GM19452 (cell line): ENCODE results near the gene SCGN.

Experiments
- ATAC-seq: cut with Tn5 transposase; IDR thresholded peaks from one replicate; pipeline ENCODE4 v1.9.1; 2021; ENCODE audit not compliant: unreplicated experiment

SCGN gene

DNA sequence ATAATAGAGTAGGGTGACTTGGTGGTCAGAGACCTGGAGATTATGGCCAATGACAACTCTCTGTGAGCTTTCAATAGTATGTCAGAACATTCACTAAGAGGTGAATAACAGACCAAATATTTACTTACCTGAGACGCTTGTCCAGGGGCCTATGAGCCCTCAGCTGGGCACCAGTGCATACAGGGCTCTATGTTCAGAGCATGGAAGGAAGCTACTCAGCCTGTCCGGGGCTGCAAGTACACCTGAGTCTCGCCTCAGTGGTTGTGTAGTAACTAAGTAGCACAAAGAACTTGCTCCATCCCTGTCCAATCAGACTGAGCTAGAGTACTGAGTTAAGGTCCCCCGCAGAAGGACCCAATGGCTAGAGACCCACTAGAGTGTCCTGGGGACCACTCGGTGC, 11.6 kb upstream of the SCGN start:
- no peak for ATAC-seq

DNA sequence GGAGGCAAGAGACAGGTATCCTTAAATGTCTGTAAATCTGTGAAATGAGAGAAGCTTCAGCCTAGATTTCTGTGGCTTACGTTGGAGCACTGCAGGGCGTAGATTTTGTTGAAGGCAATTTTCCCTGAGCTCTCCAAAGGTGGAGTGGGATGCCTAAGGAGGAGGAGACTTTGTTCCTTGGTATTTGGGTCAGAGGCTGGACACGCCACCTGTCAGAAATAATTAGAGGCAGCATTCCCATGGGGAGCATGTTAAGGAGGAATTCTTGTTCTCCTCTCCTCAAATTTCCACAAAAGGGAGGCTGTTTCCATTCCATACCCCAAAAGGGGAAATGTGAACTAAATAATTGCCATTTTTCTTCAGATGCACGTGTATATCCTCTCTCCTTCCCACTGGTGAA, 11.1 kb upstream of the SCGN start:
- no peak for ATAC-seq

DNA sequence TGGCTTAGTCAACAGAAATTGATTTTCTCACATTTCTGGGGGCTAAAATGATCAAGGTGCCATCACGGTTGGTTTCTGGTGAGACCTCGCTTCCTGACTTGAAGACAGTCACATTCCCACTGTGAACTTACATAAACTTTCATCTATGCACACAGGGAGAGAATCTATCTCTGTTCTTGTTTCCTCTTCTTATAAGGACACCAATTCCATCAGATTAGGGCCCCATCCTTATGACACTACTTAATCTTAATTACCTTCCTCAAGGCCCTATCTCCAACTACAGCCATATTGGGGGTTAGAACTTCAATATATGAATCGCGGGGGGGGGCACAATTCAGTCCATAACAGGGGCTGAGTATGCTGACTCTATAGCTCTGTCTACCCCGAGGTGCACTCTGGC, 10.6 kb upstream of the SCGN start:
- no peak for ATAC-seq

DNA sequence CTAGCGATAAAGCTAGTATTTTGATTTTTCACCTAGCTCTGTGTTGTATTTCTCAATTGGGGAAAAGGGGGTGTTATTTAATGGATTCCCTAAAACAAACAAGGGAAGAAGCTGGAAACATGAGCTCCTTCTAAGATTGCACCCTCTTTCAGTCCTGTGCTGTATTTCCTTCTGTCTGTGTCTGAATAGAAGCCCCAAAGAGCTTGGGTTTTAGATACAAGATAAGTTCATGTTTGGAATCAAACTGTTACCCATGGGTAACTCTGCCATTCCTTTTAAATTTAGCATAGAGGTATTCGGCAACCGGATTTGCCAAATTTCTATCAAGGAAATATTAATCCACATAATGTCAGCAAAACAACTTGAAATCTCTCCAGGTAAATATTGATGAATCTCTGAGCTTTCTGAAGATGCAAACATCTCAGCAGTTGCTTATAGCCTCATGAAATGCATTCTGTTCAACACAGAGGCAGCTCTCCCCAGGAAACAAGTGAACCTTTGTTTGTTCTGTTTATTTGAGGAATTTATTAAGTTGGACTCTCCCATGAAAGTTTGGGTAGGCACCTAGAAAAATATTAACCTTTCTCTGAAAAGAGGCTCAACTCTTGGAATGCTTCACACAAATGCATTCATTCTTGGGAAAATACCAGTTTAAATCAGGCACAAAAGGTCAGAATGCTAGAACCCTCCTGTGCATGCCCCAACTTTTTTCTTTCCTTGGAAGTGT, 9.9 kb upstream of the SCGN start:
- ATAC-seq, result no peak

DNA sequence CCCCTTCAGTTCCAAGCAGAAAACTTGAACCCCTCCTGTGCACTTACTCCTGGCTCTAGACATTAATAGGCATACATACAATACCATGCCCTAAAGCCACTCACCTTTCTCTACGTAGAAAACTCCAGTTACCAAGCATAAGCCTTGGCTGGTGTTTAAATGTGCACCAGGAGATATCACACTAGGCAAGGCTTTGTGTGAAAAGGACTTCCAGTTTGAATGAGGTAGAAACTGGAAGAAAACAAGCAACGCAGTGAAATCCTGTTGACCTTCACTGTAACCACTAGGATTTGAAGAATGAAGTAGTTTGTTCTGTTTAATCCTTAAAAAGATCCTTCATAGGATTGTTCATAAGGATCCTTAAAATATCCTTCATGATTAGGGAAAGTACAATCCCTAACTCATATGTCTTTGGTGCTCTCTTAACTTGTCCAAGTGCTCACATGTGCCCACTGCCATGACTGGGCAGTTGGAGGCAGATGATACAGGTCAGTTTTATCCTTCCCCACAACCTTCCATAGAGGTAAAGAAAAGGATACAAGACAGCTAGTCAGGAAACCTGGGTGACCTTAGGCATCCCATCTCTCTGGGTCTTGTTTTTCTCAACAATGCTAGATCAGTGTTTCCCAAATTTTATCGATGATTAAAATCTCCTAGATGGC, 9.2 kb upstream of the SCGN start:
- no peak for ATAC-seq

DNA sequence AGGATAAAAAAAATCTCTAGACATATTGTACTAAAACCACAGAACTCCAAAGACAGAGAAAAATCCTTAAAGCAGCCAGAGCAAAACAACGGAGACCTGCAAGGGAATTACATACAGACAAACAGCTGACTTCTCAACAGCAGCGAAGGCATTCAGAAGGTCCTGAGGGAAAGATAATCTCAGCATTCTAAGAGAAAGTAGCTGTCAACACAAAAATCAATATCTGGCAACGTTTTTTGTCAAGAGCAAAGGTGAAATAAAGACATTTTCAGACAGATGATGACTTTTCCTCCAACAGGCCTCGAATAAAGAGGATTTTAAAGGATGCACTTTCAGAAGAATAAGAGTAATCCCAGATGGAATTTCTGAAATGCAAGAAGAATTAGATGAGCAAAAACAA, 6.1 kb upstream of the SCGN start:
- ATAC-seq, result no peak

DNA sequence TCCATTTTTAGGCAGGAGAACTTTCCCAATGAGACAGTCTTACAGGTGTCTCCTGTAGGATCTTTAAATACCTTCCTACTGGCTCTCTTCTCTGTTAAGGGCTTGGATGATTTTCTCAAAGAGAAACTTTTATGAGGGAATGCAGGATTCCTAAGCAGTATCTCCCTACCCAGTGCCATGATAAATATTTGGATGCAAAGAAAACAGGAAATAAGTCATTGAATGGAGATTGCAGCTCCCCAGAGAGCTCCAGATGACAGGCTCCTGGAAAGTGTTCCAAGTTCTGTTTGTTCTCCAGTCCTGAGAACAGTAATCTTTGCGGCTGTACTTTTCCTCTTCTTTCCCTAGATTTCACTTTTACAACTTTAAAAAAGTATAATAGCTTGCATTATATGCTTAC, 2.4 kb upstream of the SCGN start:
- ATAC-seq, result no peak

DNA sequence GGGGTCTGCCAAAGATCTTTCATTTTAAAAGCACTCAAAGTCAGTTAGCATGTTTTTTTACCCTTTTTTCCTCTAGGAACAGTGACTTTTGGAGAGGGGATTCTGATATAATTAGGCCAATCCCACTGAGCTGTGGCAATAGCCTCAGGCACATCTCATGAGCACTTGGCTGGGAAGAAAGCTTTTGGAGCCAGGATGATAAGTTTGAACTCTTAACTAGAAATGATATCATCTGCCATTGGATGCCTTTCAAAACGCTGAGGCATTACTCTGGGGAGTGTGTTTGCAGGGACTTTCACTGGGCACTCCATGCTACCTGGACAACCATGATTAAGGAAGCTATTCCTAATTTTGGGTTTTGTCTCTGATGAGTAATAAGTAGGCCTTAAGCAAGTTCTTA, 3.7 kb downstream of the SCGN start:
- no peak for ATAC-seq

DNA sequence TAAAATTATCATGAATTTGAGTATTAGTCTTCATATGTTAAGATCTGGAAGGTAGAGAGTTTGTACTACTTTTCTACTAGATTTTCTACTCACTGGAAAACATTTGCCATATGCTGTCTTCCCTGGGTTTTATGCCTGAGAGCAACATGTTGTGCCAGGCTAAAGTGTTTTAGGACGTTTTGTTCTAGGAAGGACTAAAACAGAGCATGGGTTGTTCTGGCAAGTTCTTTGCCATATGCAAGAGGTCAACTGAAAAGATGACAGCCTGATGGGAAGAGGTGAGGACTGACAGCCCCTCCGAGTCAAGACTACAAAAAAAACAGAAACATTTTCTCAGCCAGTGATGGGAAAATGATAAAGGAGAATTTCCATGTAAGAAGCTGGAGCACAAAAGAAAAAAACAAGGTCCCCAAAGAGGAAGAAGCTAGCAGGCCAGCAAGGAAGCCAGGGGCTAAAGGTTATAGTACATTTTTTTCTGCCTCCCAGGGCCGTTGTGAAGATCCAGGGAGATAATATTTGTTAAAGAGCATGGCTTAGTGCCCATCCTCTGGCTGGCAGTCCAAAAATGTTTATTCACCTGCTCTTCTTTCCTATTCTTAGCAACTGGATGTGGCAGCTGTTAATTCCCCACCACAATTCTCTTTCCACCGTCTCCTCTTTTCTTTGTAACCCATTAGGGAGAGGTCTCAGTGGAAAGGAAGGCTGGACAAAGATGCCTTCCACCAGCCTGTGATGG, 7.8 kb downstream of the SCGN start:
- ATAC-seq, result no peak

DNA sequence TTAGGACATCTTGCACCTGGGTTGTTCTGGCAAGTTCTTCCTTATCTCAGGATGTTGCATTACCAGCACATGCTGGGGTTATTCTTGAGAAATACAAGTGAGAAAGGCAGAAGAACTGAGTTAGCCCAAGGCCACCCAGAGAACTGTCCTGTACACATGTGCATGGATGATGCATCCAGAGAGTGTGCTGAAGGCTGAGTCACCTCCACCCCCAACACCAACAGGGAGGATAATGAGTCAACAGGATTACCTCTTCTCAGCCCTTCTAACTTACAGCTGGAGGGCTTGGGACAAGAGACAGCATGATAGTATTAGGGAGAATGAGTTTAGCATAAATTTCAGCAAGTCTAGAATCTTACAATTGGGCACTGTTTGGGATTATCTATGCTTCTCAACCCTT, 8.5 kb downstream of the SCGN start:
- ATAC-seq, result no peak

DNA sequence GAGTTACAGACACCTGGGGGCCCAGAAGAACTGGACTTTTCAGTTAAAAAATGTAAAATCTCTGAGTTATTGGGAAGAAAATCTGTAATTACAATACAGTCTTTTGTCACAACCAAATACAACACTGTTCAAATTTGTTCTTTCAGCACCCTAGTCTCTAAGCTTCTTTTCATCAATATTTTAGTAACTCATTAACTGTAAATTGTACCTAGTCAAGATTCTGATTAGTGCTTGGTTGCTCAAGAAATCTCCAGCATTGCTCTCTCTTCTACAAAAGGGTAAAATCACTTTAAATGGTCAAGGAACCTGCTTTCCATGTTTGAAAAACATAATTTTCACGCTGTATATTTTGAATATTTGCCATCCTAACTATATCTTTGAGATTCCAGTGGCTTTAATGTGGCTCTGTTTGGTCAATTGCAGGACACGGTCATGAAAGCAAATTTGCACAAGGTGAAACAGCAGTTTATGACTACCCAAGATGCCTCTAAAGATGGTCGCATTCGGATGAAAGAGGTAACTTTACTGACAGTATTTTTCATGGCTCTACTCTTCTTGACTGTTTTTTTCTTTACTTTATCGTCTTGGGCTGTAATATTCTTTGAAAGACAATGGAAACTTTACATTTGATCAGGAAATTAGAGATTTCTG, 9.2 kb downstream of the SCGN start:
- ATAC-seq, result no peak

DNA sequence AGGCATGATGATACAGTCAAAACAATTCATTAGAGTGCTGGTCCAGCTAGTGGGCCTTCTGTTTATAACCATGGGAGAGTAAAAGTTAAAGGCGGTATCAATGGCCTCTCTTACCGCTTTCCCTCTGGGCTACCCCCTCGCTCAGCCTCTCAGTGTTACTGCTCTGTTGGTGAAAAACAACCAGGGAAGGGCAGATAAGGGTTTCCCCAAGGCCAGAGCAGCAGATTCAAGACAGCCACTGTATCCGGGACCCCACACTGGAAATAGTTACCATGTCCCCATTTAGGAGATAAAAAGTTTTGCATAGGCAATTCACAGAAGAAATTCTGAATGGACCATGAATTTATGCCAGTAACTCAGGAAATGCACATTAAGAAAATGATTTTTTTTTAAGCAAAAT, 13.4 kb downstream of the SCGN start:
- ATAC-seq, result no peak

DNA sequence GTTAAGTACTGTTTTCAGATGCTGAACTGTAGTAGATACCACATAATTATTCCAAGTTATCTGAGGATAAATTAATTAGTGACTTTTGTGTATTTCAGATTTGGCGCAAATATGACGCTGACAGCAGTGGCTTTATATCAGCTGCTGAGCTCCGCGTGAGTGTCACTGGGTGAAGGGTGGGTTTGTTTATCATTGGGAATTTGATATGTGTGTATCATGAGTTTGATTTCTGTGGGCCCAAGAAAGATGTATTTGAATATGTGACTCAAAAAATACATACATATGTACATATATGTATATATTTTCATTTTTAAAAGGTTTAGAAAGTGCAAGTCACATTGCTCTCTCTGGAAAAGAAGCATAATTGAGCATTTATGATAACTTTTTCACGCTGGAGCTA, 17.4 kb downstream of the SCGN start:
- ATAC-seq, result no peak

DNA sequence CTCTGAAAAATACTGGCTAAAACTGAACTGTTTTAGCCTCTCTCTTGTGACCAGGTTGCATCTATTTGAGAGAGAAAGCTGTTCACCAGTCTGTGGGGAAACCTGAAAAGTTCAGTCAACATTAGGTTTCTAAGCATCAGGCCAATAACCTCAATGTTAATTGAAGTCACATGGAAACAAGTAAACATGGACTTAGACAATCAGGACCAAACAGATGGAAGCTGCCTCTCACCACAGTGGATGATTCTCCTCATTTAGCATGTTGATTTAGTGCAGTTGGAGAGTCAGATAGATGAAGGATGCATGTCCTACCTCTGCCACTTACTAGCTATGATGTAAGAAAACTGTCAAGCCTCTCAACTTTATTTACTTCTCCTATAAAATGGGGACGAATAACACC, 18.2 kb downstream of the SCGN start:
- no peak for ATAC-seq

DNA sequence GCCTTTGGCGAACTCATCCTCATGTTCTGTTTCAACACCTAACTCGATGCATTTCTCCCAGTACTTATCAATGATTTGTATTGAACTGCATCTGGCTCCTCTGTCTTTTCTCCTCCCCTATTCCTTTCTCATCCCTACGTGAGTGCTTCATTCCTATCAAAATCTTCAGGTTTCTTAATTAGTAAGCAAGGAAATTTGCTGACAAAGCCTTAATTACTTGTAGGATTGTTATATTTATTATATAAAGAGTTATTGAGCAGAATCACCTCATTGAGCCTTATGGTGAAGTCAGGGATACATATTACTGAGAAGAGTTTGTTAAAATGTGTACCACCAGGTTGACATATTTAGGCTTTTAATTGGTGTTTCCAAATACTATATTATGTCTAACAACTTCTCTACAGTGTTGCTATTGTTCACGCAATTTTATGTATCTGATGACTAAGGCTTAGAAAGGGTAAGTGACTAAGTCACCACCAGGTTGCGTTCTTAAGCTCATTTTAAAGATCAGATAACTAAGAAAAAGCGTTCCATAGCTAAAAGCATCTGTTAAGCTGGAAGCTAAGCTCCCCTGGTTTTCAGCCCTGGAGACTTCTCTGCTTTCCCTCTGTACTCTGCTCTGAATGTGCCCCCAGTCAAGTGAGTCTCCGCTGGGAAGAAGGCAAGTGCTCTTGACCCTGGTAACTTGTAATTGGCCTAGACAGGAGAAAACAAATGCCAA, 18.9 kb downstream of the SCGN start:
- no peak for ATAC-seq

DNA sequence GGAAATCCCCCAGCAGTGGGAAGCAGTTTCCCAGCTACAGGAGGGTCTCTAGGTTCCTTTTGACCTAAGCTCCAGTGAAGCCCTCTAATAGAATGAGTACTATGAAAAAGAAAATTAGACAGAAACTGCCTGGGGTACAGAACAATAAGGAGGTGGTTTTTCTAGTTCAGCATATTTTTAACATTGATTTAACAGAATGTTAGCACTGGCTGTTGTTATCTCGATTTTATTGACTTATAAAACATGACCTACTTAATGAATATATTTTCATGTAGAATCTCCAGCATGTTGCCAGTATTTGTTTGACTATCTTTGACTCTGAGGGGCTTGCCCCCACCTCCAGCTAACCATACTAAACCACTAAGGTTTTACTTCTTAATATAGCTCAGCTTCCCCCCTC, 19.6 kb downstream of the SCGN start:
- ATAC-seq, result no peak

DNA sequence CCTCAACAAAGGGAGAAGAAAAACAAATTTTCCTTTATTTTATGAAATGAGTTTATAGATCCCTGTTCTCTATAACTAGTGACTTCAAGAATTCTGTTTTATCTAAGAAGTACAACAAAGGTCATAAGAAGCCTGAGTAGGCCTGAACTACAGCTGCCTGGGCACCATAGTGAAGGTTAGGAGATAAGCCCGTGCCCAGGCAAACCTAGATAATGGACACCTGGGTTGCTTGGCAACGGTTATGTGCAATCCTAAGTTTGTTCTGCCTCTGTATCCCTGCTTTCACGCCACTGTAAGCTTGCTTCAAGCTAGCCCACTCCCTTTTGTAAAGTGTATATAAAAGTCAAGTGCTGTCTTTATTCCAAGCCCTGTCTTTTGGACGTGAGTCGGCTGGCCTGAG, 23.2 kb downstream of the SCGN start:
- ATAC-seq, result no peak

DNA sequence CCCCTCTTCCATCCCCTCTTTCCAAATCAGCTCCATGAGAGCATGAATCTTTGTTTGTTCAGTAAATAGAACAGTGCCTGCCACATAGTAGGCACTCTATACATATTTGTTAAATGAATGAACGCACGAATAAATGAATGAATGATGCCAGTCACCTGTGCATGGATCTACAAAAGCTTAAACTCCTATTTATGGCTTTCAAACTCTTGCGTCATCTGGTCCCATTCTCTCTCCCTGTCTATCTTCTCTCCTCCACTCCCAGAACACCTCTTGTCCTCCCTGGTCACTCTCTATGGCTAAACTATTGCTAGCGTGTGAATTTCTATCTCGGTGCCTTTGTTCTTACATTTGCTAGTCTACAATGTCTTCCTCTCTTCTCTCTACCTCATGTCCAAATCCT, 24.8 kb downstream of the SCGN start:
- ATAC-seq, result no peak

DNA sequence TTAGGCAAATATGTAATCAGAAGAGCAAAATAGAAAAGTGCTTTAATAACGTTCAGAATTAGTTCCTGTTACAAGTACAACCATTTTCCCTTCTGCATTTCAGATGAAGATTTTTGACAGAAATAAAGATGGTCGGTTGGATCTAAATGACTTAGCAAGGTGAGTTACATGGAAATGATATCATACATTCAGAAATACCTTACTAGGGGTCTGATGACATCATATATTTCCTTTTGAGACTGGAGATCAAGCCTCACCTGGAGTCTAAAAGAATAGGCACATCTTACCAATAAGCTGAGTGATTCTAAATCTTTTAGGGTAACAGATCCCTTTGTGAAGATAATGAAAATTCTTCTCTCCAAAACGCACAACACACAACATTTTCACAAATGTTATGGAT, 29.8 kb downstream of the SCGN start:
- no peak for ATAC-seq

DNA sequence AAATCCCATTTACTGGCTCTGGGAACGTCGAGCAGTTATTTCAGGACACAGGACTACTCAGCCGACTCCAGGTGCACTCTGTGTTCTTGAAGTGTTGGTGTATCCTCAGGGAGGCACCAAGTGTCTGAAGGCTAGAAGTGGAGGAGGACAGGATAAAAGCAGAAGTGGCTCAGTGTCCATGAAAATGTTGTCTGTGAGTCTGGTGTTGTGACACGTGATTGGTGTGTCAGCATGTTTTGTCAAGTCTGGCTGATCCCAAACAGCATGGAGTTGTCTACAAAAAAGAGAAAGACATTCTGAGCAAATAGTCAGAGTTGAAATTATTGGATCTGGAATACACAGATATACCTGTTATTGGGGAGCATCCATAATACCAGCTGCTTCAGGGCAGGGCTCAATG, 30.3 kb downstream of the SCGN start:
- ATAC-seq, result no peak

DNA sequence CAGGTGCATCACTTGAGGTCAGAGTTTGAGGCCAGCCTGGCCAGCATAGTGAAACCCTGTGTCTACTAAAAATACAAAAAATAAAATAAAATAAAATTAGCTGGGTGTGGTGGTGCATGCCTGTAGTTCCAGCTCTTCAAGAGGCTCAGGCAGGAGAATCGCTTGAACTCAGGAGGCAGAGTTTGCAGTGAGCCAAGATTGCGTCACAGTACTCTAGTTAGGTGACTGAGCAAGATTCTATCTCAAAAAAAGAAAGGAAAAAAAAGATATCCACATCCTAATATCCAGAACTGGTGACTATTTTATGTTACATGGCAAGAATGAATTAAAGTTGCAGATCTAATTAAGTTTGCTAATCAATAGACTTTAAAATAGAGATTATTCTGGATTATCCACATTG, 32.5 kb downstream of the SCGN start:
- ATAC-seq, result no peak
